Forelimb muscle (tissue), 1 donor: Measurements from ENCODE around the gene CCNY. TPM values are rescaled to one million over a fixed set of nuclear protein-coding genes. Genes with fewer than 3 reads are reported as not detected.
"Not testable (repeated sequence)": the region's sequence is repeated elsewhere in the genome, so short reads cannot be mapped to it uniquely, and the experiment has no call there.

Source experiments
- DNase-seq: peaks from one replicate; pipeline ENCODE4 v3.0.0-alpha.2; 2013; ENCODE audit warnings: low read depth
- polyA plus RNA-seq: library from polyadenylated mRNA; unstranded; fragments of 120-200 nt; gene quantifications from one replicate; pipeline ENCODE4 v1.2.1, GENCODE V29; 2013; ENCODE audit not compliant: insufficient read length

Gene CCNY
- polyA plus RNA-seq, 1 donor: 81.0 TPM

- not testable (repeated sequence) for DNase-seq
These were observed 67.8 kb downstream of the CCNY start for GRCh38 chr10:35404077-35404476.

- DNase-seq: not testable (repeated sequence)
These were observed 69.8 kb downstream of the CCNY start for GRCh38 chr10:35406003-35406630.

GRCh38 chr10:35407696-35408095, 71.4 kb downstream of the CCNY start:
- not testable (repeated sequence) for DNase-seq

- DNase-seq: no peak
These were observed 72.8 kb downstream of the CCNY start for GRCh38 chr10:35409094-35409582.

GRCh38 chr10:35409808-35410207, 73.5 kb downstream of the CCNY start:
- no peak for DNase-seq

- no peak for DNase-seq
These were observed 75.9 kb downstream of the CCNY start for GRCh38 chr10:35412003-35412723.

- no peak for DNase-seq
These were observed 76.7 kb downstream of the CCNY start for GRCh38 chr10:35412900-35413491.

GRCh38 chr10:35413985-35414861, 77.9 kb downstream of the CCNY start:
- DNase-seq: no peak

- no peak for DNase-seq
These were observed 79.2 kb downstream of the CCNY start for GRCh38 chr10:35415505-35415904.

GRCh38 chr10:35416619-35417312, 80.5 kb downstream of the CCNY start:
- DNase-seq: no peak

GRCh38 chr10:35417313-35417625, 81.0 kb downstream of the CCNY start:
- no peak for DNase-seq

GRCh38 chr10:35417795-35418194, 81.5 kb downstream of the CCNY start:
- DNase-seq: no peak

GRCh38 chr10:35418580-35418979, 82.3 kb downstream of the CCNY start:
- not testable (repeated sequence) for DNase-seq

- no peak for DNase-seq
These were observed 83.7 kb downstream of the CCNY start for GRCh38 chr10:35420044-35420443.

- DNase-seq: no peak
These were observed 84.7 kb downstream of the CCNY start for GRCh38 chr10:35420827-35421552.

- DNase-seq: no peak
These were observed 85.4 kb downstream of the CCNY start for GRCh38 chr10:35421553-35422178.

- no peak for DNase-seq
These were observed 85.9 kb downstream of the CCNY start for GRCh38 chr10:35422228-35422627.

GRCh38 chr10:35423505-35424306, 87.4 kb downstream of the CCNY start:
- no peak for DNase-seq

- DNase-seq: no peak
These were observed 88.5 kb downstream of the CCNY start for GRCh38 chr10:35424680-35425285.
